GM19452 (cell line): ENCODE data around the gene SLC39A11.

Experiments used
- ATAC-seq: cut with Tn5 transposase; IDR thresholded peaks from one replicate; pipeline ENCODE4 v1.9.1; 2021; ENCODE audit not compliant: unreplicated experiment

The SLC39A11 gene

DNA sequence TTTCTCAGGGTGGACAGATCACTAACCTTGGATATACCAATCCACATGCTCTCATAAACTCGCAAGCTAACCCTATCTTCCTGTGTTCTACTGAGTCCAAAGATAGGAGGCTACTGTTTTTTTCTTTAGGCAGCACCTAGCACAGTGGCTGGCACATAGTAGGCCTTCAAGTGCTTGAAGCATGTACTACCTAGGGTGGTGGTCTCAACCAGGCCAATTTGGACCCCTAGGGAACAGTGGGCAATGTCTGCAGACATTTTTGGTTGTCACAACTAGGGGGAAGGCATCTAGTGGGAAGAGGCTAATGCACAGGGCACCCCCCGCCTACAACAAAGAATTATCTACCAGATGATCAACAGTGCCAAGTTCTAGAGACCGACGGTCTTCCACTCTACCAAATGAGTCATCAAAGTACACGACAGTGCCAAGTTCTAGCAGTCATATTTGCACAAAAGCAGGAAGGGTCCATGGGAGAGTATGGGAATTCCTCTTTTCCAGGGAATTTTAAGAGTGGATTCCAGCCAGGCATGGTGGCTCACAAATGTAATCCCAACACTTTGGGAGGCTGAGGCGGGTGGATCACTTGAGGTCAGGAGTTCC is 390.3 kb downstream of the SLC39A11 start:
- ATAC-seq, result no peak

DNA sequence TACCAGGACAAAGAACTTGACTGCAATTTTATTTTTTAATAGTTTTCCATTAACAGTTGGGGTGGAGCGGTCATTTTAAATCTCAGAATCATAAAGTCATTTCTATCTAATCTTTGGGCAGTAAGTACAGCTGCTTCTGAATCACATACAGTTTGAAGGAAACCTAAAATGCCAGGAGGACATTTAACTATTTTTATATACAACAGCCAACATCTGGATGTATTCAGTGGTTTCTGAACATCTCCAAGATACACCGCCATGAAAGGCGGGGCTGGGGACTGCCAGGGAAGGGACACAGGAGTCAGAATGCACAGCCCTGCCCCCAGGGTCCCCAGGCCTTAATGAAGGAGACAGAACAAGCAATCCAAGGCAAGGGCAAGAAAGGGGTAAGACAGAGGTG is 392.3 kb downstream of the SLC39A11 start:
- ATAC-seq, result no peak

DNA sequence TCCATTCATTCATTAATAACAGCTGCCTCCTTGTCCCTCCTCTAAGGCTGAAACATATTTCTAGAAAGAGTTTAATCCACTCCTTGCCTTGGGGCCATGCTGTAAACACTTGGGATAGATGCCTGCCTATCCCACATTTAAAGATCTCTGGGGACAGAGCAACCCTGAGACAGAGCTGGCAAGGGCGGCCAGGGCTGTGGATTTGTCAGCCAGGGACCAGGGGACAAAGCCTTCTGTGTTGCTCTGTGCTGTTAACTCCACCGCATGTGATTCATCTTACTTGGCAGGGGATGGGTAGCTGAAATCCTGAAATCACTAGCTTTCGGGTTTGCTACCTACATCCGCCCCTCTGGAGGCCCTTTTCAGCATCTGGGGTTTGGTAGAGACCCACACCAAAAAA is 392.9 kb downstream of the SLC39A11 start:
- ATAC-seq, result no peak

DNA sequence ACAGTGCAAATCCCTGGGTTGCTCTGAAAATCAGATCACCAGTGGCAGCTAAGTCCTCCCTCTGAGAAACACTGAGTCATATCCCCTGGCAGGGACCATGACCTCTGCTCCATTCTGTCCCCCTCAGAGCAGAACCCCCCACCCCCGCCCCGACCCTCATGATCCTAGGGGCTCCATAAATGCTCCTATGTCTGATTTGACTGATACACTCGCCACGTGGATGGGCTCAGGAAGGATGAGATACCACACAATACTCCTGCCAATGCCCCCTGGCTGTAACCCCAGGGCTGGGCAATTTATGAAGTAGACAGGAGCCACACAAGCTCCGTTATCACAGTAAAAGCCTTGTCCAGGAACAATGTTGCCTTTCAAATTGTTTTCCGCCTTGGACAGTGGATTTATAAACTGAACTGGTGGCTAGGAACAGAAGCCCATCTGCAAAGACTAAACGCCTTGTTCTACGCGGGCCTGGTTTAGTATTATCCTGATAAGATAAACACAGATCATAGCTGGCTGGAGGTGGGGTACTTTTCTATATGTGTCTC is 394.8 kb downstream of the SLC39A11 start:
- no peak for ATAC-seq

DNA sequence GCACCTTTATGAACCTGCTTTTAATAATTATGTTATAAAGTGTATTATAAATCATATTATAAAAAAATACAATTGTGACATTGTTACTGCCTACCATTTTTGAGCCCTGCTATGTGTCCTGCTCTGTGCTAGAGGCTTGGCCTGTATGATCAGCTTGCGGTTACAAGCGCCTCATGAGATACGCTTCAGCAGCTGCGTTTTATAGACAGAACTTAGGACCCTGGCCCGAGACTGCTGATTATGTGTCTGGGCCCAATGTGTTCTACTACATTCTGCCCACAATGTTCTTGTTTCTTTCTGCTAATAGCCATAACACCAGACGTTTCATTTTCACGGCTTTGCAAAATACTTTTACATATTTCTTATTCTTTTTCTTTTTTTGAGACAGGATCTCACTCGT is 395.8 kb downstream of the SLC39A11 start:
- no peak for ATAC-seq

DNA sequence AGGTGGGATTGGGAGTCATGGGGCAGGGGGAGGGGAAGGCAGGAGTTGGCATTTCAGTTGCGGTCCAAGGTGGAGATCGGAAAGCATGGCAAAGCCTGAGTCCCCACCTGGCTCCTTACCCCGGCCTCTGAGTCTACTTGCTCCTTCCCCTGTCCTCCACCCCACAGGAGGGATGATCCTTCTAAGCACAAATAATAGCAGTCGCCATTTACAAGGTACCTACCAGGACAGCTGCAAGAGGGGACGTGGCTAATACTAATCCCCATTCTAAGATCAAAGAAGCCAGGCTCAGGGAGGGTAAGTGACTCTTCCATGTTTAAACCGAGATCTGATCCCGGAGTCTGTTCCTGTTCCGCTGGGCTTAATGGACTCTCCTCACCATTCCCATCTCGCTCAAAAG is 396.3 kb downstream of the SLC39A11 start:
- ATAC-seq, result no peak

DNA sequence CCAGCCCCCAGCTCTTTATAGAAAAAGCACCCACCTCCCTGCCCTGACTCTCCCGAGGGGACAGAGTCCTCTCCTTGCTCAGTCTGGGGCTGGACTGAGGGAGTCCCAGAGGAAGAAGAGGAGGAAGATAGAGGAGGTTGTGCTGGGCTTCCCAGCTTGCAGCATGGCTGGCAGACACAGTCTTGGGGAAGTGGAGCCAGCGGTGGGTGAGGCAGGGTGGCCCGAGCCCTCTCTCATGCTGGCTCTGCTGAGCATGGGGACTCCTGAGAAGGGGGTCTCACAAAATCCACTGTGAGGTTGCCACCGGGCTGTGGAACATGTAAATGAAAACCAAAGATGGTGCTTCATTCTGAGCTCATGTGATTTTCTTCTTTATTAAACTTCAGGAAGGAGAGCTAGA is 398.5 kb downstream of the SLC39A11 start:
- ATAC-seq, result no peak

DNA sequence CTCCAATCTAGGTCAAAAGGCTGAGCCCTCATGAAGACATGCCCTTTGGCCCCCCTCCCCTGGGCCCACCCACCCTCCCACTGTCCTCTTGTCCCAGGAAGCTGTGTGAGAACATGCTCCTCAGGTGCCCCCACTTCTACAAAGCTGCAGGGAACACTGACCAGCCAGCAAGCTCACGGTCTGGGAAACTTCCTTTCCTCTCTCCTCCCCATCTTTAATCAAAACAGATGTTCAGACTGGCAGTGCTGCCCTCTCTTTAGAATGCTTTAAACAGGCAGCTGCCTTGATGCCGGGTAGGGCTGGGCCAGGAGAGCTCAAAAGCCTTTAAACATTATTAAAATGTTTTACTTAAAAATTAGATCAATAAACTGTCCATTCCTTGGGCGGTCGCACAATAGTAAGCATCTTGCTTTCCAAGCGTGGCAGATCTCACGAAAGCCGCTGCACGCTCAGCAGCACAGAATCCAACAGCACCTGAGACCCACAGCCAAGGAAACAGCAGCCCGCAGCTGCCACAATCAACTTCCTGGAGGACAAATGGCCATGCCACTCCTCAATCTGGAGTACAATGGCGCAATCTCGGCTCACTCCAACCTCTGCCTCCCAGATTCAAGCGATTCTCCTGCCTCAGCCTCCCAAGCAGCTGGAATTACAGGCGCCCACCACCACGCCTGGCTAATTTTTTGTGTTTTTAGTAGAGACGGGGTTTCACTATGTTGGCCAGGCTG is 399.2 kb downstream of the SLC39A11 start:
- ATAC-seq, result no peak

DNA sequence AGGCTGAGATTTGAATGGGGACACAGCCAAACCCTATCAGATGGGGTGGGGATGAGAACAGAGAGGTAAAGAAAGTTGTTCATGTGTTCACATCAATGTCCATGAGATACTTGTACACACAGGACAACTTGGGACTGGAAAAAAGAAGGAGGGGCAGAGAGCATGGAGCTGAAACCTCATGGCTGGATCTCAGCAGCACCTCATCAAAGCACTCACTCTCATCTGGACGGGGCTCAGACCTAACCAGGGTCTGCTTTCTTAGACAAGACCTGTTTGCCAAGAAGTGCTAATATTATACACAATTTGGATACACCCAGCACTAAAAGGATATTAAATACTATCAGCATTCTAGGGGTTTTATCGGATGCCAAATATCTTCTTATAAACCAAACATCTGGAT is 399.8 kb downstream of the SLC39A11 start:
- ATAC-seq, result no peak

DNA sequence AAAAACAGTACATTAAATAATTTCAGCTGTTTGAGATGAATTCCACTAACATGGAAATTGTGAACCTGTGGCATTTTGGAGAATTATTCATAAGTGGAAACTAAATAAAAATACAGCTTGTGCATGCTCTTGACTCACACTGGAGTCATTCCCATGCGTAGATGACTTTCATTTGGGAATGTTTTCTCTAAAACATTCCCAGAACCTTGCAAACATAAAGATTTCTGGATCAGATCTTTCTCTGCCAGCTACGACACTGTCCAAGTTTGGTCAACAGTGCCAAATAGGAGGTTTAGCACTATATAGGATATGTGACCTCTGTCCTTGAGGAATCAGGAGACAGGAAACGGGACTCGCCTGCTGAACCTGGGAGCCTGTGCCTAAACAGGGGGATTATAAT is 400.9 kb downstream of the SLC39A11 start:
- ATAC-seq, result no peak

DNA sequence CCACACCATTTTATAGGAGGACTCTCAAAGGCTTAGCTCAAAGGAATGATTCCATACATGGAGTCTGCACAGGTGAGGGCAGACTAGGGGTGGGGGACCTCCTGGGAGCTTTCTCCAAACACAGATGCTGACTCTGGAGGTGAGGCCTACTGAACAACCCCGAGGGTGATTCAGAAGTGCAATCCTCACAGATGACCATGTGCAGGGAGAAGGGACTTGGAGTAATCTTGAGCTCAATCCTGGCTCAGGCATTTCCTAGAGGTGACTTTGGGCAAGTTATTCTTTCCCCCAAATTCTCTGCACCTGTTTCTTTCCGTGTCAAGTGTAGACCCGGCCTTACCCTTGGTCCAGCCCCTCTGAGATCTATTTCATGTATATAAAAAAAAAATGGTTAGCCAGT is 401.5 kb downstream of the SLC39A11 start:
- ATAC-seq, result no peak

DNA sequence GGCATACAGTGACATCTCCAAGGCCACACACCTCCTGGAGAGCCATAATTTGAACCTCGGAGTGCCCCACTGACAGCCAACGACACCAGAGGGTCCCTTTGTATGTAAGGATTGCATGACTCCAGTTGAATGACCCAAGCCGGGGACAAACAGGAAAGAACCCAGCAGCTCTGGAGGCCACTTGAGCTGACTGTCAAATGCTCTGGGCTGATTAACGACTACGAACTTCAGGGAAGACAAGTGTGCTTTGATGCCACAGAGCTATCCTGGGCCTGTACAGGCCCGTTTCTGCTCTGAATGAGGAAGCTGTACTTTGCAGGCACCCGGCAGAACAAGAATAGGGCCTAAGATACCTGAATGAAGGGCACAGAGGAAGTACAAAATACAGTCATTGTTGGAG is 404.6 kb downstream of the SLC39A11 start:
- ATAC-seq, result no peak

DNA sequence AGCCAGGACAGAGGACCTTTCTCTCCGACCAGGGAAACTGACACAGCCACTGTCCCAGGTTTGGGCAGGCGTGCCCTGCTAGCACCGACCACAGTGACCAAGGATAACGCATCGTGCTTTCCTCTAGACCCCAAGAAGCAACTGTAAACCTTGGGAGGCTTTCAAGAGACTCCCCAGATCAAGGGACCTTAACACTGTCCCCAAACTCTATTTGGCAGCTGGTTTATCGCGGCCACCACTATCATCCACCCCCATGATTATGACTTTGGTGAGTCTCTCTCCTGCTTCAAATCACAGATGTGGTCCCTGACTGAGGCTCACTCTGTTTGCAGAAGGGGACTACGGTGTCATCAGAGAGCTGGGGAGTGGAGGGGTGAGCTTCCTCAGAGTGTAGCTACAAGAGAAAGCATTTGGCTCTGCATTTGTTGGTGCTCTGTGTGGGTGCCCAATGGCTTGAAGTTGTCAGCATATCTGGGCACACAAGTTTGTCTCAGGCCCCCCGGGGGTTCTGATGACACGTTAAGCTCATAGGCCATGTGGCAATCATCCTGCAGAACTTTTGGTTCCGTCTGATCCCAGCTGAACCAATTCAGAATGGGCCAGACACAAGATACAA is 408.0 kb downstream of the SLC39A11 start:
- ATAC-seq, result no peak

DNA sequence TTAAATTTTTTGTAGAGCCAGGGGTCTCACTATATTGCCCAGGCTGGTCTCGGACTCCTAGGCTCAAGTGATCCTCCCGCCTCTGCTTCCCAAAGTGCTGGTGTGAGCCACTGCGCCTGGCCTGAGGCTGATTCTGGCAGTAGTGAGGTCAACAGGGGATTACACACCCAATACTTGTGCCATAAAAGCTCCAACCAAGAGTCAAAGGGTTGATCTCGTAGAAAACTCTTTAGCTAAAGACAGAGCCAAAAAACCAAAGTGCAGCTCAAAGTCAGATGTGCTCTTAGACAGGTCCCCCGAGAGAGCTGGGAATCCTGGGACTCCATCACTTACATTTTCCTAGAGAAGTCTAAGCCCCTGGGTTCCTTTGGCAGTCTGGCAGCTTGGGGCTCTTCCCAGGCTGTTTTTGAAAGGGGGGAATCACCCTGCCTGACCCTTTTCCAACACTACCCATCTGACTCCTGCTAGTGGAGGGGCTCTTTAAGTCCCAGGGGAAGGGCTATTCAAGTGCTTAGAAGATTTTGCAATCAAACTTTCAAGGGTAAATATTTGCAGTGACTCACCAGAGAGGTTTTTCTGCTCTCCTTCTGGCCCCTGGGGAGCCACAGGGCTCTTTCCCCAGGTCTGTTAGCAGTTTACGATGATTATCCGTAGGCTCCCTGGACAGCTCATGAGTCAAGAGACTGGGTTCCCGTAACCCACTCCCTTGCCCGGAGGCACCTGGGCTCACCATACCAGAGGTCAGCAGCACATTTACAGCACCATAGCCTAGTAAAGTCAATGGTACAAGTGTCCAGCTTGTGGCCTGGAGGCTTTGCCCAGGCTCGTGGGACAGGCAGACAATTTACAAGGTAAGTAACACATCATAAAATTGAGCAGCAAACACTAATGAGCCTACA is 408.7 kb downstream of the SLC39A11 start:
- ATAC-seq, result no peak

DNA sequence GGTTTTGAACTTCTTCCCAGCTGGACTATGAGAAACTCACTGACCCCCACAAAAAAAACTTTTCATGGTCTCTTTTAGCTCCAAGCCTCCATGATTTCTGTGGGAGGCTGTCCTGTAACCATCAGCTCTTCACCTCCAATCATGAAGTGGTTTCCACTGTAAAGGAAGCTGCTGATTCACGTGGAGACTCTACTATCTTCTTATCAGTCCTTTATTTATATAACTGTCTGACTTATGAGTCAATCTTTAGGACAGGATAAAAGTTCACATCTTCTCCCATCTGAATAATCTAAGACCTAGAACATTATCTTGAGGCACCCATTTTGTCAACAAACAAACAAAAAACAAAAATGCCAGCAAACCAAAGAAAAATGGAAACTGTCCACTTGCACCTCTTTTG is 409.9 kb downstream of the SLC39A11 start:
- ATAC-seq, result no peak

DNA sequence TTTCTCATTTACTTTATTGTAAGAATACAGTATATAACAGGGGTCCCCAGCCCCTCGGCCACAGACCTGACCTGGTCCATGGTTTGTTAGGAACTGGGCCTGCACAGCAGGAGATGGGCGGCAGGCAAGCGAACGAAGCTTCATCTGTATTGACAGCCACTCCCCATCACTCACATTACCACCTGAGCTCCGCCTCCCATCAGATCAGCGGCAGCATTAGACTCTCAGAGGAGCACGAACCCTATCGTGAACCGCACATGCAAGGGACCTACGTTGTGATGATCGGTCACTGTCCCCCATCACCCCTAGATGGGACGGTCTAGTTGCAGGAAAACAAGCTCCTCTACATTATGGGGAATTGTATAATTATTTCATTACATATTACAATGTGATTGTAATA is 410.6 kb downstream of the SLC39A11 start:
- no peak for ATAC-seq

DNA sequence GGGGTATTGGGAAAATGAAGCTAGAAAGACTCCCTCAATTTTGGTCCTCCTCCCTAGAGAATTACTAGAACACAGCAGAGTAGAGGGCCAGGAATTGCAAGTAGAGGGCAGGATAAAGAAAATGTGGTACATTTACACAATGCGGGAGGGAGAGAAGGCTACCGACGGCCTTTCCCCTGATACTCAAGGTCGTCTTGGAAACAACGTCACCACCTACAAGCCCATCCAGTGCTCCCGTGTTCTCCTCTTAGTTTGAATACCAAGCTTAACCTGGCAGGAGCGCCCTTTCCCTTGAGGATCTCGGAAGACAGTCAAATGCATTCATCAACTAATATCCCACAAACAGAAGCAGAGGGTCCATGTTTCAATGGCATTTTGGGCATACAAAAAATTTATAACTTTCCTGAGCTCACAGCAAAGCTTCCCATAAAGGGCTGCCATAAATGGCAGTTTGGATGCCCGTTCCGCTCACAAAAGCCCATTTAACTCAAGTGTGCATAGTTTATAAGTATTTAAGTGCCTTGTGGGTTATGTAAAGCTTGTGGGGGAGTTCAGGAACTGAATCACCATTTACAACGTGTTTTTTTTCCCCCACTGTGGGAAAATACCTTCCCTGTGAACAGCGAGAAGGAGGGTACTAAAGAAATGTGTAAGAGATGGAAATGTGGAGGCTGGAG is 414.6 kb downstream of the SLC39A11 start:
- ATAC-seq, result no peak

DNA sequence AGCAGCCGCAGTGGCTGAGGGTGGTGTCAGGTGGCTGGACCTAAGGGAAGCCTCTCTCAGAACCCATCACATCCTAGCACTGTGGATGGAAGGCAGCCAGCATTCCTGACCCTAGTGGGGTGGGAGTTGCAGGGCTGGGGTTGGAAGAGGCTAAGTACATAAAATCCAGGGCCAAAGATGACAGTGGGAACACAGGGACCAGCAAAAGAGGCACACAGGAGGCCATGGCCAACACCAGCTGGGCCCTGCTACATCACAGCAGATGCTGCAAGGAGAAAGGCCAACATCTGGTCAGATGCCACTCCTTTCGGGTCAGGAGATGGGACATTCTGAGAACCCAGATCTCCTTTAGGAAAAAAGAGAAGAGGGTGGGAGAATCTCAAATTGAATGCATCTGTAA is 415.4 kb downstream of the SLC39A11 start:
- ATAC-seq, result no peak

DNA sequence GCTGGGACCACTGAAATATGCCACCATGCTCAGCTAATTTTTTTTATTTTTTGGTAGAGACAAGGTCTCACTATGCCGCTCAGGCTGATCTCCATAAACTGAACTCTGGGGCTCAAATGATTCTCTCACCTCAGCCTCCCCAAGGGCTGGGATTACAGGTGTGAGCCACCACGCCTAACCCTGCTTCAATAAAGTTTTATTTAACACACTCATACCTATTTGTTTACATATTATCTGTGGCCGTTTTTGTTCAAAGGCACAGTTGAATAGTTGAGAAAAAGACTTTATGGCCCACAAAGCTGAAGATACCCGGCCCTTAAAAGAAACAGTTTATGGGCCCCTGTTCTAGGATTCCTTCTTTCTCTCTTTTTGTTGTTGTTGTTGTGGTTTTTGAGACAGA is 419.8 kb downstream of the SLC39A11 start:
- no peak for ATAC-seq

DNA sequence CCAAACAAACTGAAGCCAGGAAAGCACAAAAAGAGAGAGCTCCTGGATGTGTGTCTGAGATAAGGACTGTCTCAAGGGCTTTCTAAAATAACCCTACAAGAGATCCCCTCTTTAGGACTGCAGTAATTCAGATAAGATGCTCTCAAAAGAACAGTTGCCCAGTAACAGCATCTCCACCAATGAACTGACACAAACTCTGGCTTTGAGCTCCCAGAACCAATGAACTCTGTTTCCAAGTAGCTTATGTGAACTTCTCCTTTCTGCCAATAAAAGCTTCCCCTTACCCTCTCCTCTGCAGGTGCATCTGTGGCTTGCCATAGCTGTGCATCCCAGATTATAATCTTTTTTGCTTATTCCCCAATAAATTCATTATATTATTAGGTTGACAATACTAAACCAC is 421.5 kb downstream of the SLC39A11 start:
- ATAC-seq, result no peak
